ENCODE data around the gene EPHB2.

- TF ChIP-seq CTCF (IDR thresholded peaks at IDR 0.05) (no peak), POLR2A (IDR thresholded peaks at IDR 0.05) (no peak)
These were observed 123.1 kb downstream of the EPHB2 start for GRCh38 chr1:22833699-22834098.
